ENCODE measurements around the gene PLEKHA1. TPM values are rescaled to one million over a fixed set of nuclear protein-coding genes. Genes with fewer than 3 reads are reported as not detected.

Gene PLEKHA1
- total RNA-seq, 1 donor from 2014 or later, result 28.7 TPM

DNA sequence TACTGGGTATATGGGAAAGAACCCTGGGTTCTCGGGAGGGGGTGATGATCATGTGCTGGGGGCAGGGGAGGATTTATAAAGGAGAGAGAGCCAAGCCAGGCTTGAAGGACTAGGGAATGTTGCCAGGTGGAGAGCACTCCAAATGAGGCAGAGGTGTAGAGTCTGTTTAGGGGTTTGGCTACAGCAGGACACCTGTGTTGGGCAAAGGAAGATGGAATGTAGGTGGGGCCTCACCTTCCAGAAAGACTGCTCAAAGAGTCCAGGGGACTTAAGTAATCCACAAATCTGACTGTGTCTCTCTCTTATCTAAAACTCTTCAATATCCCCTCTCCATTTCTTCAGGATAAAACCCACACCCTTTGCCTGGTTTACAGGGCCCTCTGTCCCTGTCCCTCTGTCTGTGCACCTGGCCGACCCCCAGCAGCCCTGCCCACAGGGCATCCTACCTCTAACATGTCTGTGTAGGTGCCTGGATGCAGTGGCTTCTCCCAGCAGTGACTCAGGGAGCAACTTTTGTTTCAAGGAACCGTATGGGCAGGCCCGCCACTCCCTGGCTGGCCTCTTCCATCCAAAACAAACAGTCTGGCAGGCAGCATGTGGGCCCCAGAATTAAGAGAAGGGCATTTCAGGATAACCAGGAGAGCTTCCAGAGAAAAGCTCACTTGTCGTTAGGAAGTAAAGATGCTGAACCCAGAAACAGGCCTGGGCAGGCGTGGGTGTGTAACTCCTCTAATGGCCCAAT, 10.6 kb upstream of the PLEKHA1 start:
- DNase-seq (ENCODE audit: extremely low spot score in 2 of 2), result peak in 1 of 2 donors; percentile 93
- no peak overlapping the region for H3K27ac ChIP-seq
- H3K4me3 ChIP-seq, result no peak overlapping the region
- intact Hi-C loops (cut with DNase I), result no loop called here
- H3K9me3 ChIP-seq, result no peaks in the 10 kb centered on the region
- peaks cover 14% of the 10 kb centered on the region for H3K4me1 ChIP-seq
- TF ChIP-seq POLR2AphosphoS5 (IDR thresholded peaks at IDR 0.05; ENCODE audit: insufficient read depth in 1 of 2, low read depth in 1 of 2), result no peak
- TF ChIP-seq, protein P1, sequence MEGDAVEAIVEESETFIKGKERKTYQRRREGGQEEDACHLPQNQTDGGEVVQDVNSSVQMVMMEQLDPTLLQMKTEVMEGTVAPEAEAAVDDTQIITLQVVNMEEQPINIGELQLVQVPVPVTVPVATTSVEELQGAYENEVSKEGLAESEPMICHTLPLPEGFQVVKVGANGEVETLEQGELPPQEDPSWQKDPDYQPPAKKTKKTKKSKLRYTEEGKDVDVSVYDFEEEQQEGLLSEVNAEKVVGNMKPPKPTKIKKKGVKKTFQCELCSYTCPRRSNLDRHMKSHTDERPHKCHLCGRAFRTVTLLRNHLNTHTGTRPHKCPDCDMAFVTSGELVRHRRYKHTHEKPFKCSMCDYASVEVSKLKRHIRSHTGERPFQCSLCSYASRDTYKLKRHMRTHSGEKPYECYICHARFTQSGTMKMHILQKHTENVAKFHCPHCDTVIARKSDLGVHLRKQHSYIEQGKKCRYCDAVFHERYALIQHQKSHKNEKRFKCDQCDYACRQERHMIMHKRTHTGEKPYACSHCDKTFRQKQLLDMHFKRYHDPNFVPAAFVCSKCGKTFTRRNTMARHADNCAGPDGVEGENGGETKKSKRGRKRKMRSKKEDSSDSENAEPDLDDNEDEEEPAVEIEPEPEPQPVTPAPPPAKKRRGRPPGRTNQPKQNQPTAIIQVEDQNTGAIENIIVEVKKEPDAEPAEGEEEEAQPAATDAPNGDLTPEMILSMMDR (IDR thresholded peaks at IDR 0.05), result no peak
- no peak for TF ChIP-seq POLR2A (IDR thresholded peaks at IDR 0.05)
- H3K36me3 ChIP-seq, result no peaks in the 10 kb centered on the region
- H3K27me3 ChIP-seq, result no peaks in the 10 kb centered on the region

DNA sequence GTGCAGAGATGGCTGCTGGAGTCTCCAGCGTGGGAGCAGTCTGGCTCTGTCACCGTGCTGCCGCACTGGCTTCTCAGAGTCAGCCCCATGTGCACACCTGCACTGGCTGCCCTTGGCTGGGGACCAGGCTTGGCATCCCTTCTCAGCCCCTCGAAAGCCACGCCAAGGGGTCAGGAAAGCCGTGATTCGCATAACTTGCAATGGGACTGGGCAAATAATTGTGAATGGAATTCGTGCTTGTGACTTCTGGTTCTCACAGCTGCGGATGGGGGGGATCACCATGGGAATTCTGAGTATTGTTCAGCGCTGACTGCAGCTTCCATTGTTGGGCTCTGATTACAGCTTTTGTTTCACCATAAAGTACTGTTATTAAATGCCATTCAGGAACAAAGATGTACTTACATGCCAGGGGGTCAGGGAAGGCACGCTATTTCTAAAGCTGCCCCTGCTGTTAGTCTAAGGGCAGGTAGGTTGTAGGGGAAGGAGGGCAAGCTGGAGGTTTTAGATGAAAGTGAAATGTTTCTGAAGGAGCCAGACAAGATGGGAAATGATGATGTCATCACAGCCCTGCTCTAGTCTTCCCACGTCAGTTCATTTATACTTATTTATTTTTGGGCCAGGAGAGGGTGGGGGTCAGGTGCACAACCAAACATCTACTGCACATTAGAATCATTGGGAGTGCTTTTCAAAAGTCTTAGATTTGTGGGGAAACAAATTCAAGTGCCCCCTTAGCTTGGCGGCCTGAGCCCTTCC, 5.8 kb upstream of the PLEKHA1 start:
- Histone ChIP-seq H3K27ac (no peak overlapping the region), H3K27me3 (no peaks in the 10 kb centered on the region), H3K4me3 (no peak overlapping the region), H3K36me3 (no peaks in the 10 kb centered on the region), H3K9me3 (no peaks in the 10 kb centered on the region), H3K4me1 (peaks cover 4% of the 10 kb centered on the region)
- no peak for TF ChIP-seq POLR2A (IDR thresholded peaks at IDR 0.05)
- no peak for TF ChIP-seq POLR2AphosphoS5 (IDR thresholded peaks at IDR 0.05; ENCODE audit: insufficient read depth in 1 of 2, low read depth in 1 of 2)
- TF ChIP-seq, protein P1 (IDR thresholded peaks at IDR 0.05), result no peak
- intact Hi-C loops (cut with DNase I), result no loop called here
- no peak for DNase-seq (ENCODE audit: extremely low spot score in 2 of 2)

- peak overlapping the region; percentile 96 for H3K27ac ChIP-seq
- intact Hi-C loops (cut with DNase I), result loop anchor here (10.0 kb wide), 1 partner anchor 122 kb away; no protein-coding TSS in a partner anchor
- peaks cover 21% of the 10 kb centered on the region for H3K4me1 ChIP-seq
- TF ChIP-seq POLR2AphosphoS5 (IDR thresholded peaks at IDR 0.05; ENCODE audit: insufficient read depth in 1 of 2, low read depth in 1 of 2) (no peak), POLR2A (IDR thresholded peaks at IDR 0.05) (no peak)
- TF ChIP-seq, protein P1 (IDR thresholded peaks at IDR 0.05), result no peak
- H3K36me3 ChIP-seq, result no peaks in the 10 kb centered on the region
- H3K9me3 ChIP-seq, result no peaks in the 10 kb centered on the region
- H3K27me3 ChIP-seq, result no peaks in the 10 kb centered on the region
- H3K4me3 ChIP-seq, result no peak overlapping the region
- no peak for DNase-seq (ENCODE audit: extremely low spot score in 2 of 2)
Observed at GRCh38 chr10:122373108-122373507, 1.4 kb upstream of the PLEKHA1 start.

GRCh38 chr10:122373721-122374120, 787 bp upstream of the PLEKHA1 start:
- Histone ChIP-seq H3K9me3 (no peaks in the 10 kb centered on the region), H3K4me1 (peaks cover 23% of the 10 kb centered on the region), H3K4me3 (peak overlapping the region; percentile 80 to 90), H3K27me3 (no peaks in the 10 kb centered on the region), H3K27ac (peak overlapping the region; percentile 96), H3K36me3 (no peaks in the 10 kb centered on the region)
- no peak for DNase-seq (ENCODE audit: extremely low spot score in 2 of 2)
- TF ChIP-seq POLR2A (IDR thresholded peaks at IDR 0.05), result no peak
- TF ChIP-seq, protein P1 (IDR thresholded peaks at IDR 0.05), result no peak
- TF ChIP-seq POLR2AphosphoS5 (IDR thresholded peaks at IDR 0.05; ENCODE audit: insufficient read depth in 1 of 2, low read depth in 1 of 2), result no peak
- intact Hi-C loops (cut with DNase I), result loop anchor here (10.0 kb wide), 1 partner anchor 121 kb away; no protein-coding TSS in a partner anchor
